Measurements from ENCODE around the gene LDLRAD1.

DNA sequence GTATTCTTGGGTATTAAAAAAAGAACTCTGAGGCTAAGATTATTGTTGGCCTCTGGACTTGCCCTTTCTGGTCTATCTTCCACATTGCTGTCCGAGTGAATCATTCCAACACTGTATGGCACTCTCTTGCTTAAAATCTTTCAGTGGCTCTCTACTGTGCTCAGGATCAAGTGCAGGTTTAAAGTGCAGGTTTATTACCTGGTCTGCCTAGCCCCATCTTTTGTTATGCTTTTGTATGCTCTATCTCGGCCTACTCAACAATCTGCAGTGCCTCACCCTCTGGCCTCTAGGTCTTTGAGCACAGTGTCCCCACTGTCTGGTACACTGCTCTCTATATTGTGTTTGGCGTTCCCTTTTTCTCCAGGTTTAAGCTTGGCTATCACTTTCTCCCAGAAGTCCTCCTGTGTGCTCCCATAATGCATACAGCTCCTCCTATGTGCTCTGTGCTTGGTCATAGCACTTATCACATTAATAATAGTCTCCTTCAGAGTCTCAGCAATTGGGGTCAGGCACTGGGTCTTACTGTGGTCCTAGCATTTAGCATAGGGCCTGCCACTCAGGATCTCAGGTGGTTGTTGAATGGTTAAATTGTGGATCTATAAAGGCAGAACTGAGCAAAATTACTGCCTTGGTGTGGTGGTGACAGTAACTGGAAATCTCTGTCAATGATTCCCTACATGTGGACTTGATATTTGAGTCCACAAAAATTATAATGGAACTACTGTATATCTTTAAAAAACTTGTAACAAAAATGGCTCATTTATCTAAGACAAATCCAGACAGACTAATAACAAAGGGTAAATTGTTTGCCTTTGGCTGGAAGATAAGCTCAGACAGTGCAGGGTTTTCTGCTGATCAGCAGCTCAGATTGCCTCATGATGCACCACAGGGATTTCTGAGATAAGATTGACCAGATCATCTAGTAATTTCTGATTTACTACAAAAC is 10.6 kb upstream of the LDLRAD1 start:
- no peak for TF ChIP-seq POLR2AphosphoS5 (IDR thresholded peaks at IDR 0.05; ENCODE audit: low read depth, low read length)
- TF ChIP-seq, protein P1, sequence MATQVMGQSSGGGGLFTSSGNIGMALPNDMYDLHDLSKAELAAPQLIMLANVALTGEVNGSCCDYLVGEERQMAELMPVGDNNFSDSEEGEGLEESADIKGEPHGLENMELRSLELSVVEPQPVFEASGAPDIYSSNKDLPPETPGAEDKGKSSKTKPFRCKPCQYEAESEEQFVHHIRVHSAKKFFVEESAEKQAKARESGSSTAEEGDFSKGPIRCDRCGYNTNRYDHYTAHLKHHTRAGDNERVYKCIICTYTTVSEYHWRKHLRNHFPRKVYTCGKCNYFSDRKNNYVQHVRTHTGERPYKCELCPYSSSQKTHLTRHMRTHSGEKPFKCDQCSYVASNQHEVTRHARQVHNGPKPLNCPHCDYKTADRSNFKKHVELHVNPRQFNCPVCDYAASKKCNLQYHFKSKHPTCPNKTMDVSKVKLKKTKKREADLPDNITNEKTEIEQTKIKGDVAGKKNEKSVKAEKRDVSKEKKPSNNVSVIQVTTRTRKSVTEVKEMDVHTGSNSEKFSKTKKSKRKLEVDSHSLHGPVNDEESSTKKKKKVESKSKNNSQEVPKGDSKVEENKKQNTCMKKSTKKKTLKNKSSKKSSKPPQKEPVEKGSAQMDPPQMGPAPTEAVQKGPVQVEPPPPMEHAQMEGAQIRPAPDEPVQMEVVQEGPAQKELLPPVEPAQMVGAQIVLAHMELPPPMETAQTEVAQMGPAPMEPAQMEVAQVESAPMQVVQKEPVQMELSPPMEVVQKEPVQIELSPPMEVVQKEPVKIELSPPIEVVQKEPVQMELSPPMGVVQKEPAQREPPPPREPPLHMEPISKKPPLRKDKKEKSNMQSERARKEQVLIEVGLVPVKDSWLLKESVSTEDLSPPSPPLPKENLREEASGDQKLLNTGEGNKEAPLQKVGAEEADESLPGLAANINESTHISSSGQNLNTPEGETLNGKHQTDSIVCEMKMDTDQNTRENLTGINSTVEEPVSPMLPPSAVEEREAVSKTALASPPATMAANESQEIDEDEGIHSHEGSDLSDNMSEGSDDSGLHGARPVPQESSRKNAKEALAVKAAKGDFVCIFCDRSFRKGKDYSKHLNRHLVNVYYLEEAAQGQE (IDR thresholded peaks at IDR 0.05; ENCODE audit: insufficient read depth in 1 of 2, low read depth in 2 of 2, low read length in 2 of 2): no peak
- no peak for TF ChIP-seq TAF1 (IDR thresholded peaks at IDR 0.05; ENCODE audit: borderline replicate concordance, insufficient read depth, low read length)
- TF ChIP-seq SIN3A (IDR thresholded peaks at IDR 0.05; ENCODE audit: borderline replicate concordance, insufficient read depth, low read length): no peak
